HG02623 (cell line): ENCODE measurements around the gene SIPA1L3.

Source experiments
- ATAC-seq: cut with Tn5 transposase; IDR thresholded peaks from one replicate; pipeline ENCODE4 v1.9.1; 2021; ENCODE audit warnings: moderate library complexity; ENCODE audit not compliant: unreplicated experiment

Gene SIPA1L3

GRCh38 chr19:37995346-37995745 lies 88.3 kb downstream of the SIPA1L3 start:
- no peak for ATAC-seq

GRCh38 chr19:37997911-37998344 lies 90.9 kb downstream of the SIPA1L3 start:
- no peak for ATAC-seq

GRCh38 chr19:37998801-37999308 lies 91.8 kb downstream of the SIPA1L3 start:
- ATAC-seq = no peak

GRCh38 chr19:37999309-38000213 lies 92.6 kb downstream of the SIPA1L3 start:
- ATAC-seq = no peak

GRCh38 chr19:38001158-38001781 lies 94.3 kb downstream of the SIPA1L3 start:
- ATAC-seq = no peak

GRCh38 chr19:38003438-38004185 lies 96.6 kb downstream of the SIPA1L3 start:
- no peak for ATAC-seq

GRCh38 chr19:38004186-38004520 lies 97.1 kb downstream of the SIPA1L3 start:
- ATAC-seq = no peak

GRCh38 chr19:38004521-38005223 lies 97.7 kb downstream of the SIPA1L3 start:
- peak; percentile 71 for ATAC-seq

GRCh38 chr19:38005224-38005614 lies 98.2 kb downstream of the SIPA1L3 start:
- ATAC-seq = no peak

- no peak for ATAC-seq
These were observed 99.5 kb downstream of the SIPA1L3 start for GRCh38 chr19:38006361-38007045.

GRCh38 chr19:38009650-38010242 lies 102.7 kb downstream of the SIPA1L3 start:
- ATAC-seq = no peak

- no peak for ATAC-seq
These were observed 104.4 kb downstream of the SIPA1L3 start for GRCh38 chr19:38011426-38011825.

GRCh38 chr19:38012290-38012689 lies 105.3 kb downstream of the SIPA1L3 start:
- ATAC-seq = no peak

- no peak for ATAC-seq
These were observed 105.9 kb downstream of the SIPA1L3 start for GRCh38 chr19:38012944-38013343.

GRCh38 chr19:38013913-38014580 lies 107.0 kb downstream of the SIPA1L3 start:
- no peak for ATAC-seq

GRCh38 chr19:38015216-38015615 lies 108.2 kb downstream of the SIPA1L3 start:
- no peak for ATAC-seq

- ATAC-seq = no peak
These were observed 108.8 kb downstream of the SIPA1L3 start for GRCh38 chr19:38015761-38016160.

GRCh38 chr19:38017401-38018151 lies 110.6 kb downstream of the SIPA1L3 start:
- ATAC-seq = no peak
